ENCODE results near the gene IFT22. TPM values are rescaled to one million over a fixed set of nuclear protein-coding genes. Genes with fewer than 3 reads are reported as not detected.

The IFT22 gene
- total RNA-seq, 1 experiment from 2014 or later, result 15.5 TPM

- TF ChIP-seq, protein P1, sequence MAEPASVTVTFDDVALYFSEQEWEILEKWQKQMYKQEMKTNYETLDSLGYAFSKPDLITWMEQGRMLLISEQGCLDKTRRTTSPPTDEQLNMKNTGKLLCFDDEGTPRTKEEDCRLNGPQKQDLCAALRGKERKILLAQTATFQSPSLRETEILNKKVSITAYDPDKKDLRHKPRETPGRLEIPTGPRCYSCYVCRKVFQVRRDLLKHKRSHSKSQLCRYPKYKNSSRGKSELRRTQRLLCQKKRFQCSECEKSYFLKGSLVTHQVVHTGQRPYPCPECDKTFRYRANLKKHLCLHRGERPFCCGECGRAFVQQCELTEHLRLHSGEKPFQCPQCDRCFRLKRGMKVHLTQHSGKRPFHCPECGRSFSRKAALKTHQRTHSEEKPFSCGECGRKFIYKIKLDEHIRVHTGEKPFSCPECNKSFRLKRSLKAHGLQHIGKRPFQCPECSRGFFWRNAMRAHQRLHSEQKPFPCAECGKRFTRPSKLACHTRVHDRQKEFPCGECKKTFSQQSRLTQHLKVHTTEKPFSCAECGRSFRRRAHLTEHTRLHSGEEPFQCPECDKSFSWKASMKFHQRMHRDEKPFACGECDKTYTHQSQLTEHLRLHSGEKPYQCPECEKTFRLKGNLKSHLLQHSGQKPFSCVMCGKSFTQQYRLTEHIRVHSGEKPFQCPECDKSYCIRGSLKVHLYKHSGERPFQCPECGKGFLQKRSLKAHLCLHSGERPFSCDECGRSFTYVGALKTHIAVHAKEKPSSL (CRISPR knock-in tag; conservative IDR thresholded peaks at IDR 0.05), result no peak
- TF ChIP-seq ZNF416 (CRISPR knock-in tag; IDR thresholded peaks at IDR 0.05) (no peak), NR3C1 (CRISPR knock-in tag; conservative IDR thresholded peaks at IDR 0.05; ENCODE audit: low read depth) (no peak), EMX1 (CRISPR knock-in tag; IDR thresholded peaks at IDR 0.05) (no peak)
- TF ChIP-seq, protein P2, sequence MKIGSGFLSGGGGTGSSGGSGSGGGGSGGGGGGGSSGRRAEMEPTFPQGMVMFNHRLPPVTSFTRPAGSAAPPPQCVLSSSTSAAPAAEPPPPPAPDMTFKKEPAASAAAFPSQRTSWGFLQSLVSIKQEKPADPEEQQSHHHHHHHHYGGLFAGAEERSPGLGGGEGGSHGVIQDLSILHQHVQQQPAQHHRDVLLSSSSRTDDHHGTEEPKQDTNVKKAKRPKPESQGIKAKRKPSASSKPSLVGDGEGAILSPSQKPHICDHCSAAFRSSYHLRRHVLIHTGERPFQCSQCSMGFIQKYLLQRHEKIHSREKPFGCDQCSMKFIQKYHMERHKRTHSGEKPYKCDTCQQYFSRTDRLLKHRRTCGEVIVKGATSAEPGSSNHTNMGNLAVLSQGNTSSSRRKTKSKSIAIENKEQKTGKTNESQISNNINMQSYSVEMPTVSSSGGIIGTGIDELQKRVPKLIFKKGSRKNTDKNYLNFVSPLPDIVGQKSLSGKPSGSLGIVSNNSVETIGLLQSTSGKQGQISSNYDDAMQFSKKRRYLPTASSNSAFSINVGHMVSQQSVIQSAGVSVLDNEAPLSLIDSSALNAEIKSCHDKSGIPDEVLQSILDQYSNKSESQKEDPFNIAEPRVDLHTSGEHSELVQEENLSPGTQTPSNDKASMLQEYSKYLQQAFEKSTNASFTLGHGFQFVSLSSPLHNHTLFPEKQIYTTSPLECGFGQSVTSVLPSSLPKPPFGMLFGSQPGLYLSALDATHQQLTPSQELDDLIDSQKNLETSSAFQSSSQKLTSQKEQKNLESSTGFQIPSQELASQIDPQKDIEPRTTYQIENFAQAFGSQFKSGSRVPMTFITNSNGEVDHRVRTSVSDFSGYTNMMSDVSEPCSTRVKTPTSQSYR (CRISPR knock-in tag; IDR thresholded peaks at IDR 0.05), result no peak
Observed at GRCh38 chr7:101273206-101273605, 48.4 kb downstream of the IFT22 start (continued).

- TF ChIP-seq E2F1 (CRISPR knock-in tag; IDR thresholded peaks at IDR 0.05) (no peak), ZNF423 (CRISPR knock-in tag; IDR thresholded peaks at IDR 0.05) (no peak), ZBTB43 (CRISPR knock-in tag; IDR thresholded peaks at IDR 0.05) (no peak), SP1 (CRISPR knock-in tag; conservative IDR thresholded peaks at IDR 0.05) (no peak), FOXP1 (CRISPR knock-in tag; IDR thresholded peaks at IDR 0.05; ENCODE audit: borderline replicate concordance) (no peak), CBFB (CRISPR knock-in tag; IDR thresholded peaks at IDR 0.05; ENCODE audit: low read depth) (no peak)
- TF ChIP-seq, protein P3, sequence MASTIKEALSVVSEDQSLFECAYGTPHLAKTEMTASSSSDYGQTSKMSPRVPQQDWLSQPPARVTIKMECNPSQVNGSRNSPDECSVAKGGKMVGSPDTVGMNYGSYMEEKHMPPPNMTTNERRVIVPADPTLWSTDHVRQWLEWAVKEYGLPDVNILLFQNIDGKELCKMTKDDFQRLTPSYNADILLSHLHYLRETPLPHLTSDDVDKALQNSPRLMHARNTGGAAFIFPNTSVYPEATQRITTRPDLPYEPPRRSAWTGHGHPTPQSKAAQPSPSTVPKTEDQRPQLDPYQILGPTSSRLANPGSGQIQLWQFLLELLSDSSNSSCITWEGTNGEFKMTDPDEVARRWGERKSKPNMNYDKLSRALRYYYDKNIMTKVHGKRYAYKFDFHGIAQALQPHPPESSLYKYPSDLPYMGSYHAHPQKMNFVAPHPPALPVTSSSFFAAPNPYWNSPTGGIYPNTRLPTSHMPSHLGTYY (CRISPR knock-in tag; IDR thresholded peaks at IDR 0.05), result no peak
- CTCF ChIA-PET, result interaction anchor here (0.5 to 1.1 kb wide), 3 partner anchors 12 to 35 kb away, joined by 3 to 4 read pairs (median 4); no protein-coding TSS in a partner anchor
- no peaks in the 10 kb centered on the region for H3K9me3 Mint-ChIP-seq
Observed at GRCh38 chr7:101271021-101271420, 50.6 kb downstream of the IFT22 start.

DNA sequence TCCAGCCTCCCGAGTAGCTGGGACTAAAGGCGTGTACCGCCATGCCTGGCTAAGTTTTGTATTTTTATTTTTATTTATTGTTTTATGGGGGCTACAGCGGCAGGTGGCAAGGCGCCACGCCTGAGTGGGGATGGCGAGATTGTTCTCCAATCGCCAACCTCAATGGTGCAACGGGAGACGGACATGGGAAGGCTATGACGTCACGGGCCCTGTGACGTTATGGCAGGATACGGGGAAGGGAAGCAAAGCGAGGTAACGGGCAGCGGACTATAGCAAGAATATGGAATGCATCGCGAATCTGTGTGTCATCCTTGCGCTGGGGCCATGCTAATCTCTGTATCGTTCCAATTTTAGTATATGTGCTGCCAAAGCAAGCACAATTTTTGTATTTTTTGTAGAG is 51.9 kb downstream of the IFT22 start:
- POLR2A ChIA-PET, result no interaction called here
- peaks cover 13% of the 10 kb centered on the region for H3K4me1 Mint-ChIP-seq
- CTCF ChIA-PET, result interaction anchor here (1.4 to 2.1 kb wide), 2 partner anchors 13 to 45 kb away, joined by 4 to 8 read pairs; no protein-coding TSS in a partner anchor

More at GRCh38 chr7:101271021-101271420, 50.6 kb downstream of the IFT22 start:
- Mint-ChIP-seq H3K27ac (no peak overlapping the region), H3K4me1 (peaks cover 13% of the 10 kb centered on the region), H3K36me3 (no peaks in the 10 kb centered on the region), H3K27me3 (ENCODE audit: low read depth) (no peaks in the 10 kb centered on the region), H3K4me3 (no peak overlapping the region)
- ATAC-seq, result no peak
- DNase-seq (ENCODE audit: low spot score), result no peak
- POLR2A ChIA-PET, result interaction anchor here (0.6 kb wide), 1 partner anchor 92 kb away, joined by 4 read pairs; no protein-coding TSS in a partner anchor

More for the DNA sequence above, 51.9 kb downstream of the IFT22 start:
- Mint-ChIP-seq H3K9me3 (no peaks in the 10 kb centered on the region), H3K27me3 (ENCODE audit: low read depth) (no peaks in the 10 kb centered on the region), H3K4me3 (no peak overlapping the region), H3K36me3 (no peaks in the 10 kb centered on the region), H3K27ac (no peak overlapping the region)
- ATAC-seq (no peak), DNase-seq (ENCODE audit: low spot score) (no peak)
- no peak for TF ChIP-seq E2F4 (CRISPR knock-in tag; IDR thresholded peaks at IDR 0.05; ENCODE audit: borderline replicate concordance, low read depth)
- no peak for TF ChIP-seq IRF1 (CRISPR knock-in tag; IDR thresholded peaks at IDR 0.05)
- TF ChIP-seq, protein P4, sequence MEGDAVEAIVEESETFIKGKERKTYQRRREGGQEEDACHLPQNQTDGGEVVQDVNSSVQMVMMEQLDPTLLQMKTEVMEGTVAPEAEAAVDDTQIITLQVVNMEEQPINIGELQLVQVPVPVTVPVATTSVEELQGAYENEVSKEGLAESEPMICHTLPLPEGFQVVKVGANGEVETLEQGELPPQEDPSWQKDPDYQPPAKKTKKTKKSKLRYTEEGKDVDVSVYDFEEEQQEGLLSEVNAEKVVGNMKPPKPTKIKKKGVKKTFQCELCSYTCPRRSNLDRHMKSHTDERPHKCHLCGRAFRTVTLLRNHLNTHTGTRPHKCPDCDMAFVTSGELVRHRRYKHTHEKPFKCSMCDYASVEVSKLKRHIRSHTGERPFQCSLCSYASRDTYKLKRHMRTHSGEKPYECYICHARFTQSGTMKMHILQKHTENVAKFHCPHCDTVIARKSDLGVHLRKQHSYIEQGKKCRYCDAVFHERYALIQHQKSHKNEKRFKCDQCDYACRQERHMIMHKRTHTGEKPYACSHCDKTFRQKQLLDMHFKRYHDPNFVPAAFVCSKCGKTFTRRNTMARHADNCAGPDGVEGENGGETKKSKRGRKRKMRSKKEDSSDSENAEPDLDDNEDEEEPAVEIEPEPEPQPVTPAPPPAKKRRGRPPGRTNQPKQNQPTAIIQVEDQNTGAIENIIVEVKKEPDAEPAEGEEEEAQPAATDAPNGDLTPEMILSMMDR (IDR thresholded peaks at IDR 0.05), result no peak
- TF ChIP-seq PREB (CRISPR knock-in tag; IDR thresholded peaks at IDR 0.05; ENCODE audit: borderline replicate concordance), result no peak
